ENCODE results near the gene TMEM59L.

The TMEM59L gene

GRCh38 chr19:18609717-18610051, 3.0 kb upstream of the TMEM59L start:
- no peak for DNase-seq

- no peak for DNase-seq
These were observed 2.5 kb upstream of the TMEM59L start for GRCh38 chr19:18610245-18610555.

GRCh38 chr19:18610556-18611326, 1.9 kb upstream of the TMEM59L start:
- DNase-seq, result no peak

- no peak for DNase-seq
These were observed 1.2 kb upstream of the TMEM59L start for GRCh38 chr19:18611327-18612050.

GRCh38 chr19:18612051-18612771, 459 bp upstream of the TMEM59L start:
- no peak for DNase-seq

DNA sequence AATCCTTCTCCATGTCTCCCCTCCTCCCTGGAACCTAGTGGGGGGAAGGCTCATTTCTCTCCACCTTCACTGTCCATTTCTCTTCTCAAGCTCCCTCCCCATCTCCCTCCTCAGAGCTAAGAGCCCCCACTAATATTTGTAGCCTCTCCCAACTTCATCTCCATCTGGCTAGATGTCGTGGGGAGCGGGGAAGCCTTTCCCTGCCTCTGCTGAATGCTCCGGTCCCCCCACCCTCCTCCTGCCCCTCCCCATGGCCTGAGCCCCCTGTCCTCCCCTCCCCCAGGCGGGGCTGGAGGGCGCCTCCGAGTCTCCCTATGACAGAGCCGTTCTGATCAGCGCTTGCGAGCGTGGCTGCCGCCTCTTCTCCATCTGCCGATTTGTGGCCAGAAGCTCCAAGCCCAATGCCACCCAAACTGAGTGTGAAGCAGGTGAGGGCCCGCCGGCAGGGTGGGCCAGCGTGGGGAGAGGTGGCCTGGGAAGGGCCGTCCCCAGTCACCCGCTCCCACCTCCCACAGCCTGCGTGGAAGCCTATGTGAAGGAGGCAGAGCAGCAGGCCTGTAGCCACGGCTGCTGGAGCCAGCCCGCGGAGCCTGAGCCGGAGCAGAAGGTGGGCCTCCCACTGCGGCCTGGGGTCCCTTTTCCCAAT, 1.0 kb downstream of the TMEM59L start:
- no peak for DNase-seq

GRCh38 chr19:18616023-18616422, 3.4 kb downstream of the TMEM59L start:
- no peak for DNase-seq

- DNase-seq, result no peak
These were observed 4.9 kb downstream of the TMEM59L start for GRCh38 chr19:18617562-18617961.

DNA sequence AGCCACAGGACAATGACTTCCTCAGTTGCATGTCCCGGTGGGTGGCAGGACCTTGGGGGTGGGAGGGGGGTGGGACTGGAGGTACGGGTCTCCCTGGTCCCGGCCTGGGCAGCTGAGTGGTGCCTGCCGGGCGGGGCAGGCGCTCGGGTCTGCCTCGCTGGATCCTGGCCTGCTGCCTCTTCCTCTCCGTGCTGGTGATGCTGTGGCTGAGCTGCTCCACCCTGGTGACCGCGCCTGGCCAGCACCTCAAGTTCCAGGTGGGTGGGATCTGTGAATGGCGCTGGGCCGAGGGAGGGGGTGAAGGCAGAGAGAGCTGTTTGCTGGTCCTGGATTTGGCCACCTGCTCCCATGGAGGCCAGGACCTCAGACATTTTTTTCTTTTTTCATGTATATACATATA, 5.6 kb downstream of the TMEM59L start:
- DNase-seq, result no peak

DNA sequence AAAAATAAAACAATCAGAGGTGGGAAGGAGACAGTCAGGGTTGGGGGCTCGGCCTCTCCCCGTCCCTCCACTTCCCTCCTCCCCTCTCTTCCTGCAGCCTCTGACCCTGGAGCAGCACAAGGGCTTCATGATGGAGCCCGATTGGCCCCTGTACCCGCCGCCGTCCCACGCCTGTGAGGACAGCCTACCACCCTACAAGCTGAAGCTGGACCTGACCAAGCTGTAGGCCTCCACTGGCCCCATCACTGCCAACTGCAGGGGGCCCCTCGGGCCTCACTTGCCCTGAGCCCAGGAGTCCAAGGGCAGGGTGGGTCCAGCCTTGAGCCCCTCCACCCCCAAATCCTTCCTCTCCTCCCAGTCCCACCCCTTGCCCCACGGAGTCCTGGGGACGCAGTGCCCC, 7.6 kb downstream of the TMEM59L start:
- DNase-seq, result no peak

GRCh38 chr19:18620902-18621301, 8.2 kb downstream of the TMEM59L start:
- DNase-seq, result no peak

- DNase-seq, result no peak
These were observed 14.2 kb downstream of the TMEM59L start for GRCh38 chr19:18626906-18627305.

DNA sequence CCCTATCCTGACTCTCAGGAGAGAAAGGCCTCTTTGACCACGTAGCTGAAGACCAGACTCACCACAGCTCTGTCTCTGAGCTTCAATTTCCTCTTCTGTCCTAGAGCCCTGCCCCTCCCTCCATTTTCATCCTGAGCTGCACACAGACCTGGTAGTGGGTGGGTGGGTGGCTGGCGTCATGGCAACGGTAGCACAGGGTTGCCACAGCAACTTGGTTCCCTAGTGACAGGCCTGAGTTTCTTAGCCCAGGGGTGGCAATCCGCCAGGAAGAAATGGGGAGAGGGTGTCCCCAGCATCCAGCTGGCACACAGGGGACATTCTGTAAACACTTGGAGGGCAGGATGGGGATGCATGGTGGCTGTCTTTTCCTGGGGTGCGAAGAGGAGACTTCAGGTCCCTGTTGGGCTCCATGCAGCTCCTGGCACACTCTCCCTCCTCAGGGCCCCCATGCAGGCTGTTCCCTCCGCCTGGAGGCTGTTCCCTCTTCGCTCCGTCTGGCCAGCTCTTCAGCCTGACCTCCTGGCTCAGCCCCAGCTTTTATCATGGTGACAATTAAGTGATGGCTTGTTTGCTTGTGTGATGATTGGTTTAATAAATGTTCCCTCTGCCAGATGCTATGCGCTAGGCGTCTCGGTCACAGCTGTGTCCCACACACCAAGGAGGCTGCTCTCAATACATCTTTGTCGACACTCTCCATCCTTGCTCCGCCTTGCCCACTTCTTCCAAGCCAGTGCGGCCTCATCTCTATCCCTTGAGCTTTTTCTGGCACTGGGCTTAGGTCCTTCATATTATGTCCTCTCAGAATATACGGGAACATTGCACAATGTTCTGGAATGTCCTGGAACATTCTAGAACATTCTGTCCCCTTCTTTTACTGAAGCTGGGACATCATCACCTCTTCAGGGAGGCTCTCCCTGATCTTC, 16.8 kb downstream of the TMEM59L start:
- no peak for DNase-seq

DNA sequence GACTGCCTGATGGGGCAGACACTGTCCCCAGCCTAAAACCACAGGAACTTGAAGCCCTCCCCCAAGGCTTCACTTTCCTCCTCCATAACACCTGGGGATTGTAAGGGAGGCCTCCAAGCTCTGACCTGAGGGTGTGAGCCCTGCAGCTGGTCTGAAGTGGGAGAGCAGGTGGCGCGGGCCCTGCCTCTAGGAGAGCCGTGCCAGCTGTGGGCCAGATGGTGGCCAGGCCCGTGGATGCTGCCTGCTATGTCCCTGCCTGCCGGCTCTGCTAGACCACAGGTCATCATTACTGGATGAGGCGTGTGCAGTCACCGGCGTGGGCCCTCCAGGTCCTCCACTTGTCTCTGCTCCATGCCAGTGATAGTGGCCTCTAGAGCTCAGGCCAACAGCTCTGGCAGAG, 20.7 kb downstream of the TMEM59L start:
- DNase-seq, result peak; percentile 71 to 92

DNA sequence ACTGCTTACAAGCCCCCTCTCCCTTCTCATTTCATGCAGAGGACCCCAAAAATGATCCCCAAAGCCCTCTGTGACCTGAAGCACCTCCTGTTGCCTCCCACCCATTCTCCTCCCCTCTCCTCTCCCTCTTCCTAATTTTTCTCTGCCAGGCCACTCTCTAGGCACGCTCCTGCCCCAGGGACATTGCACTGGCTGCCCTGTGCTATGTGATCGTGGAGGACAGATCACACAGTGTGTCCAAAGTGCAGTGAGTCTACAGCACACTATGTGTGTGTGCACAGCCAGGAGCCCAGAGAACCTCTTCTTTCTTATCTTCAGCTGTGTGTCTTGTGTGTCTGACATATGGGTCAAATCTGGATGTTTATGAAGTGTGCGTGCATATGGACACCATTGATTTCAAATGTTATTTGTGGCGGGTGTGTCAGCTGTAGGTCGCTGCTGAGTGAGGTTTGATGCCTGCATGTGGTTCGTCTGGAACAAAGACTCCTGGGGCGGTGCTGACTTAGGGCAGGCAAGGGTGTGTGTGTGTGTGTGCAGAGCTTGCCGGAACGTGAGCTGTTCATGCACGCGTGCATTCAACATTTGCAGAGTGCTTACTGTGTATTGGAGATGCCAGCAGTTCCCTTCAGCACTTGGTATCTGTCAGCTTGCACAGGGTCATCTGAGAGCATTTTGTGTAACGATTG, 22.1 kb downstream of the TMEM59L start:
- DNase-seq, result no peak

DNA sequence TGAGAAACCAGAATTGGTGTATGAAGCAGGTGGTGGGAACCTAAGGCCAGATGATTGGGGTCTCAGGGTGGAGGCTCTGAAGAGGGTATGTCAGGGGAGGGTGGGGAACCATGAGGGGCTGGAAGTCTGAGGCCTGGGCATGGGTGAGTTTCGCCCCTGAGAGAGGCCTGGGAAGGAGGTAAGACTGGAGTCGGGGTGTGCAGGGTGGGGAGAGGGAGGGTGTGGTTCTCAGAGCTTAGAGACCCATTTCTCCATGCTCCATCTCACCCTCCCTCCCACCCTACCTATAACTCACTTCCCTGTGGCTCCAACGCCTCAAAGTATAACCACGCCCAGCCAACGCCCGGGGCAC, 23.1 kb downstream of the TMEM59L start:
- no peak for DNase-seq

DNA sequence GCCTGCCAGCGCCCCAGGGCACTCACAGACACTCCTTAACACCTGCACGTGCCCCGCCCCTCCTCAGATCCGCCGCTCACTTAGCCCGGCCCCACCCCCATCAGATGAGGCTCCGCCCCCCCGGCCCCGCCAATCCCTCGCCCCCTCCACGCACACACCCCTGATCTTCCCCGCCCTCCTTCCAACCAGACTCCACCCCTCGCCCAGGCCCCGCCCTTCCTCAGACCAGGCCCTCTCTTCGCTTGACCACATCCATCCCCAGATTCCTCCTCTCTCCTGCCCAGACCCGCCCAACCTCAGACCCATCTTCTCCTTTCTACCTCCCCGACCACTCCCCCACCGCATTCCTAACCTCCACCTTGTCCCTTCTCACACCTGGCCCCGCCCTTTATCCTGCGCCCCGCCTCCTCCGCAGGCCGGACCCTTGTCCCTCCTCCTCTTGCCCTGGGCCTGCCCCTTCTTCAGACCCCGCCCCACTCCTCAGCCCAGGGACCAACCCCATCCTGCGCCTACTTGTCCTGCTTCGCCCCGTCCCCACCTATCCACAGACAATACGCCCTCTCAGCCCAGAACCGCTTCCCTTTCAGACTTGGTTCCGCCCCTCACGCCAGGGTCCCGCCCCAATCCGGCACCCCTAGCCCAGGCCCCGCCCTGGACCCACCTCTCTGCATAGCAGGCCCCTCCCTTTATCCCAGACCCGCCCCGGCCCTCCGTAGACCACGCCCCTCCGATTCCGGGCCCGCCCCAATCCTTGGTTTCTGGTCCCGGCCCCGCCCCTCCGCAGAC, 23.7 kb downstream of the TMEM59L start:
- DNase-seq, result peak; percentile 78 to 81

GRCh38 chr19:18636969-18637629, 24.4 kb downstream of the TMEM59L start, which contains the start of gene KLHL26:
Gene KLHL26, plus strand, starts transcription at chr19:18637028. Its CDS starts 27 bp downstream, at chr19:18637055.
- DNase-seq, result no peak

DNA sequence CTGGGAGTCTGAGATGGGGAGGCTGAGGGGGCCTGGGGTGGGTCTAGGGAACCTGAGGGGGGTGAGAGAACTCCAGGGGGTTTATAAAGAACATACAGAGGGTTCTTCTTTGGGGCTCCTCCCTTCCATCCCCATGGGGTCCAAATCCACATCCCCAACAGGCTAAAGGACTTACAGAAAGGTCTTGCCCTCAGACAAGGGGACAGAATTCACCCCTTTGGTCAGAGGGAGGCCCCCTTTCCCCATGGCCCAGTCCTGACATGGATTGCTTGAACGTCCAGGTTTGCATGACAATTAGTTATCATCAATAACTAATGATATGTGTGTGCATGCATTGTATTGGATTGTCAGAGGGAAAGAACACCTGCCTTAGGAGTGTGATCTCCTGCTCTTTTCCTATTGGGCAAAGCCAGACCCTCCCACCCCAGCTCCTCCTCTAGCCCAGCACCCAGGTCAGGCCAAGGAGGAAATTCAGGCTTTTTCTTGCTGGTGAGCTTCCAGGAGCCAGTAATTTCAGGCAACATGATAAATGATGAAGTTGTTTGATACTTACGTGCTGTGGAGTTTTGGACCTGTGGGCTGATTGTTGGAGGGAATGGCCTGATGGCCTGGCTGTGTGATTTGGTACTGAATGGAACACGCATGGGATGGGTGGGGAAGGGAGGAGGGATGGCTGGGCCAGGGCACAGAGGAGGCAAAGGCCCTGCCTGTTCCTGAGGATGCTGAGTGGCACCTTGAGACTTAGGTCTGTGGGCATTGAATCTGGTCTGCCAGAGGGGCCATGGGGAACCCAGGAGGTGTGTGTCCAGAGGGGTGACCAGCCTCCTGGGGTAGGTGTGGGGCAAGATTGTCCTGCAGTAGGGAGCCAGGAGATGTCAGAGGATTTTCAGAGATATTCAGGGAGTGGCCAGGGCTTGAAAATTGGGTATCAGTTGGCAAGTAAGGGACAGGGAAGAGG, 25.3 kb downstream of the TMEM59L start:
- no peak for DNase-seq

Data from SHP77 (cell line).